Large intestine (tissue), 12 donors: Measurements from ENCODE around the gene ARHGAP33. TPM values are rescaled to one million over a fixed set of nuclear protein-coding genes. Genes with fewer than 3 reads are reported as not detected.

Experiments used
- DNase-seq, 2 donors: peaks; one replicate each; pipeline versions ENCODE4 v3.0.0 to v3.0.0-alpha.2; 2013
- H3K27ac ChIP-seq: one replicate; pipeline ENCODE4 v1.5.1; 2013; ENCODE audit warnings: low read length
- H3K27me3 ChIP-seq: 2 replicates; pipeline ENCODE4 v1.6.1; 2013; ENCODE audit warnings: low read length; ENCODE audit not compliant: control insufficient read depth, insufficient read depth
- H3K36me3 ChIP-seq: 2 replicates; pipeline ENCODE4 v1.6.1; 2013; ENCODE audit warnings: low read length; ENCODE audit not compliant: control insufficient read depth, insufficient read depth
- H3K4me1 ChIP-seq: one replicate; pipeline ENCODE4 v1.6.1; 2013; ENCODE audit warnings: low read length; ENCODE audit not compliant: control insufficient read depth, insufficient read depth
- H3K4me3 ChIP-seq: one replicate; pipeline ENCODE4 v1.5.1; 2013; ENCODE audit warnings: low read length
- H3K9me3 ChIP-seq: one replicate; pipeline ENCODE4 v1.6.1; 2013; ENCODE audit warnings: mild to moderate bottlenecking, low read depth, low read length, moderate library complexity; ENCODE audit not compliant: control insufficient read depth
- WGBS: methylation state at CpG from one replicate; pipeline ENCODE4 v1.1.5; 2013; ENCODE audit warnings: low lambda C conversion rate; ENCODE audit not compliant: insufficient coverage; 5-methylcytosine and 5-hydroxymethylcytosine counted together
- long read RNA-seq, 11 donors: transcript quantifications; one replicate each; lab custom pipeline, GENCODE V29; 2026
- polyA plus RNA-seq: library from polyadenylated mRNA; unstranded; fragments of 120-200 nt; gene quantifications from one replicate; pipeline ENCODE4 v1.2.1, GENCODE V29; 2013

Gene ARHGAP33, protein sequence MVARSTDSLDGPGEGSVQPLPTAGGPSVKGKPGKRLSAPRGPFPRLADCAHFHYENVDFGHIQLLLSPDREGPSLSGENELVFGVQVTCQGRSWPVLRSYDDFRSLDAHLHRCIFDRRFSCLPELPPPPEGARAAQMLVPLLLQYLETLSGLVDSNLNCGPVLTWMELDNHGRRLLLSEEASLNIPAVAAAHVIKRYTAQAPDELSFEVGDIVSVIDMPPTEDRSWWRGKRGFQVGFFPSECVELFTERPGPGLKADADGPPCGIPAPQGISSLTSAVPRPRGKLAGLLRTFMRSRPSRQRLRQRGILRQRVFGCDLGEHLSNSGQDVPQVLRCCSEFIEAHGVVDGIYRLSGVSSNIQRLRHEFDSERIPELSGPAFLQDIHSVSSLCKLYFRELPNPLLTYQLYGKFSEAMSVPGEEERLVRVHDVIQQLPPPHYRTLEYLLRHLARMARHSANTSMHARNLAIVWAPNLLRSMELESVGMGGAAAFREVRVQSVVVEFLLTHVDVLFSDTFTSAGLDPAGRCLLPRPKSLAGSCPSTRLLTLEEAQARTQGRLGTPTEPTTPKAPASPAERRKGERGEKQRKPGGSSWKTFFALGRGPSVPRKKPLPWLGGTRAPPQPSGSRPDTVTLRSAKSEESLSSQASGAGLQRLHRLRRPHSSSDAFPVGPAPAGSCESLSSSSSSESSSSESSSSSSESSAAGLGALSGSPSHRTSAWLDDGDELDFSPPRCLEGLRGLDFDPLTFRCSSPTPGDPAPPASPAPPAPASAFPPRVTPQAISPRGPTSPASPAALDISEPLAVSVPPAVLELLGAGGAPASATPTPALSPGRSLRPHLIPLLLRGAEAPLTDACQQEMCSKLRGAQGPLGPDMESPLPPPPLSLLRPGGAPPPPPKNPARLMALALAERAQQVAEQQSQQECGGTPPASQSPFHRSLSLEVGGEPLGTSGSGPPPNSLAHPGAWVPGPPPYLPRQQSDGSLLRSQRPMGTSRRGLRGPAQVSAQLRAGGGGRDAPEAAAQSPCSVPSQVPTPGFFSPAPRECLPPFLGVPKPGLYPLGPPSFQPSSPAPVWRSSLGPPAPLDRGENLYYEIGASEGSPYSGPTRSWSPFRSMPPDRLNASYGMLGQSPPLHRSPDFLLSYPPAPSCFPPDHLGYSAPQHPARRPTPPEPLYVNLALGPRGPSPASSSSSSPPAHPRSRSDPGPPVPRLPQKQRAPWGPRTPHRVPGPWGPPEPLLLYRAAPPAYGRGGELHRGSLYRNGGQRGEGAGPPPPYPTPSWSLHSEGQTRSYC
- 22.2 TPM for polyA plus RNA-seq
- long read RNA-seq, donor 1: 0 reads
- long read RNA-seq, donor 2, partial matches to known transcripts: 5 of 6 reads
- long read RNA-seq, donor 2, other reads (novel, unspliced or antisense): 0 of 6 reads
- long read RNA-seq, donor 3: 0 reads
- long read RNA-seq, donor 4: 0 reads
- long read RNA-seq, donor 5: 0 reads
- long read RNA-seq, donor 6: 0 reads
- long read RNA-seq, donor 7: 0 reads
- long read RNA-seq, donor 8: 0 reads
- long read RNA-seq, donor 9: 0 reads
- long read RNA-seq, donor 10: 0 reads
- long read RNA-seq, donor 11: 0 reads

DNA sequence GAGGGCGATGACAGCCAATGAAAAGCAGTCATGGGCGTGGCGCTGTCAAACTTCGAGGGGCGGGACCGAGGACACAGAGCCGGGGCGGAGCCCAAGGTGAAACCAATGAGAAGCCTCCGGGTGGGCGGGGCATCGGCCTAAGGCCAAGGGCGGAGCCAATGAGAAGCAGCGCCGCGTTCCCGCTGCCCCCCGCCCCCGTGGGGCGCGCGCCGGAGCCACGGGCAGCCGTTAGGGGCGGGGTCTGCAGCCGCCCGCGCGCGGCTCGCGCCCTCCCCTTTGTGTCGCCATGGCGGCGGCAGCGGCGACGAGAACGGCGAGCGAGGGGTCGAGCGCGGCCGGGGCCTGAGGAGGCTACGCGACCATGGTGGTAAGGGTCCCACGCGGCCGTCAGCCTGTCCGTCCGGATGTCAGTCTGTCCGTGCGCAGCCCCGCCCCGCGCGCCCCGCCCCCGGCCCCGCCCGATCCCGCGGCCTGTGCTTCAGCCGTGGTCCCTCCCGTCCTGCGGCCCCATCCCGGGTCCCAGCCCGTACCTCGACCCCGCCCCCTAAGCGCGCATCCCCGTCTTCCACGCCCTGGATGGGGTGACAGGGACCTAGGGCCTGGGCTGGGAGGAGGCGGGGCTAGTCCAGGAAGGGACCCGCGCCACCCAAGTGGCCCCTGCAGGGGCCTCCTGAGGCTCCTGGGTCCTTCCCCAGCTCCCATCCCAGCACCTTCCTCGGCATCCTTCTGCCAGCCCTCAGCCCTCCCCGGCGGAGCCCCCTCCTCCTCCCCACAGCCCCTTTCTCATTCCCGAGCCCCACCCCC is at the start of gene ARHGAP33:
Gene ARHGAP33 (plus strand): TSS at position 267 of the 804 bp plus-strand sequence. CDS start 95 bp downstream, at position 362.
- Histone ChIP-seq H3K27ac (no peak within 1 kb of the TSS), H3K4me1 (peaks cover 11% of the 10 kb centered on the region), H3K4me3 (peak within 1 kb of the TSS; percentile 59), H3K27me3 (no peaks in the 10 kb centered on the region), H3K36me3 (peaks cover 10% of the 10 kb centered on the region), H3K9me3 (no peaks in the 10 kb centered on the region)
- no CpG with 5 or more reads among the region's 82 CpGs for WGBS
- DNase-seq: peak; percentile 96

DNA sequence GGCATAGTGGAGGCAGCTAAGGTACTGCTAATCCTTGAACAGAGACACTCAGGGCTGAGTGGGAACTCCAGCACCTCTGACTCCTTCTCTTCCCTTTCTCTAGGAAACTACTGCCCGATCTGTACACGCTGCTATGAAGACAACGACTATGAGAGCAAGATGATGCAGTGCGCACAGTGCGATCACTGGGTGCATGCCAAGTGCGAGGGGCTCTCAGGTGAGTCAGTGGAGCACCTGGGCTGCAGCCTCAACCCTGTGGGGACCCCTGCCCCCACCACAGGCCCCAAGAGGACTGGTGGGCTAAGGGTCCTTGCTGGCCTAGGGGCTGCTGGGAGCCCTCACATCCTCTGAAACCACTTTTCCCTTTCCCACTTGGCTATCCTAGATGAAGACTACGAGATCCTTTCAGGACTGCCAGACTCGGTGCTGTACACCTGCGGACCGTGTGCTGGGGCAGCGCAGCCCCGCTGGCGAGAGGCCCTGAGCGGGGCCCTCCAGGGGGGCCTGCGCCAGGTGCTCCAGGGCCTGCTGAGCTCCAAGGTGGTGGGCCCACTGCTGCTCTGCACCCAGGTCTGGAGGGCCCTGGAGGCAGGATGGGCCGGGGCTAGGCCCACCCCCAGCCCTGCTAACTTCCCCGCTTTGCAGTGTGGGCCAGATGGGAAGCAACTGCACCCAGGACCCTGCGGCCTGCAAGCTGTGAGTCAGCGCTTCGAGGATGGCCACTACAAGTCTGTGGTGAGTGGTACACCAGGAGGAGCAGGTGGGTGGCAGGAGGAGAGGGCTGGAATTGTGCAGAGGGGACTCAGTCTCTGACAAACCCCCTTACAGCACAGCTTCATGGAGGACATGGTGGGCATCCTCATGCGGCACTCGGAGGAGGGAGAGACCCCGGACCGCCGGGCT is 48.1 kb upstream of the ARHGAP33 start:
- Histone ChIP-seq H3K36me3 (peaks cover 99% of the 10 kb centered on the region), H3K27me3 (no peaks in the 10 kb centered on the region), H3K4me3 (no peak overlapping the region), H3K27ac (no peak overlapping the region), H3K4me1 (no peaks in the 10 kb centered on the region), H3K9me3 (no peaks in the 10 kb centered on the region)
- no peak for DNase-seq
- WGBS: no CpG with 5 or more reads among the region's 25 CpGs

DNA sequence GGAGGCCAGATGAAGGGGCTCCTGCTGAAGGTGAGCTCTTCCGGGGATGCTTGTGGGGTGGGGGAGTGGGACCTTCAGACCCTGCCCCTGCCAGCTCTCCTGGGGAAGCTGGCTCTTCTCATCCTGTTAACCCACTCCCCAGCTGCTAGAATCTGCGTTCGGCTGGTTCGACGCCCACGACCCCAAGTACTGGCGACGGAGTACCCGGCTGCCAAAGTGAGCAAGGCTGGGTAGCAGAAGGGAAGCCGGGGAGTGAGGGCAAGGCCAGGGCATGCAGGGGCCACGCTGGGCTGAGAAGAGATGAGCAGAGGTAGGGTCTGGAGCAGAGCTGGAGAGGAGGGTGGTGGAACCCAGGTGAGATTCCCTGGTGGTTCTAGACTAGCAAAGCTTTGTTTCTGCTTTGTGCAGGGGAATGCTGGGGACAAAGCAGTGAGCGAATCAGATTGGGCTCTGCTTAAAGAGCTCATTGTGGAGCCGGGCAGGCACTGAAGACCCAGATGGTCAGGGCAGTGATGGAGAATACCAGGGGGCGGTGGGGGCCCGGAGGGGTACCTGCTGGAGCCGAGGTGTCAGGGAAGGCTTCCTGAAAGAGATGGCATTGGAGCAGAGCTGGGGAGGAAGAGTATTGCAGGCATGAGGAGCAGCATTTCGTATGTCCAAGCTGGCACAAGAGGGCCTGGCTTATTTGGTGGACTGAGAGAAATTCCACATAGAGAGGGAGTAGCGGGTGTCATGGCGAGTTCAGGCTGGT is 47.2 kb upstream of the ARHGAP33 start:
- 93% methylated on average over 3 of the region's 19 CpGs for WGBS
- no peaks in the 10 kb centered on the region for H3K27me3 ChIP-seq
- H3K4me3 ChIP-seq: no peak overlapping the region
- no peak for DNase-seq
- no peak overlapping the region for H3K27ac ChIP-seq
- H3K36me3 ChIP-seq: peaks cover 97% of the 10 kb centered on the region
- H3K9me3 ChIP-seq: no peaks in the 10 kb centered on the region
- no peaks in the 10 kb centered on the region for H3K4me1 ChIP-seq

DNA sequence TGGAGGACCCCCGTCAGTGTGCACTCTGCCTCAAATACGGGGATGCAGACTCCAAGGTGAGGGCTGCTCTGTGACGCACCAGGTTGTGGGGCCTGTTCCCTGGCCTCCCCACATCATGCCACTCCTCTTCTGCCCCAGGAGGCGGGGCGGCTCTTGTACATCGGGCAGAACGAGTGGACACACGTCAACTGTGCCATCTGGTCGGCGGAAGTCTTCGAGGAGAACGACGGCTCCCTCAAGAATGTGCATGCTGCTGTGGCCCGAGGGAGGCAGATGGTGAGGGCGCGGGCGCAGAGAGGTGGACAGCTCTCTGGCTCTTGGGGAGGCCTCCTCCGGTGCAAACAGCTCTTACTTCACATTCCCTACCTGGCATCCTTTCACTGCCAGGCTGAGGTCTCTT is 46.3 kb upstream of the ARHGAP33 start:
- Histone ChIP-seq H3K27me3 (no peaks in the 10 kb centered on the region), H3K4me3 (no peak overlapping the region), H3K9me3 (no peaks in the 10 kb centered on the region), H3K4me1 (no peaks in the 10 kb centered on the region), H3K36me3 (peaks cover 97% of the 10 kb centered on the region), H3K27ac (no peak overlapping the region)
- WGBS: no CpG with 5 or more reads among the region's 18 CpGs
- DNase-seq: no peak

DNA sequence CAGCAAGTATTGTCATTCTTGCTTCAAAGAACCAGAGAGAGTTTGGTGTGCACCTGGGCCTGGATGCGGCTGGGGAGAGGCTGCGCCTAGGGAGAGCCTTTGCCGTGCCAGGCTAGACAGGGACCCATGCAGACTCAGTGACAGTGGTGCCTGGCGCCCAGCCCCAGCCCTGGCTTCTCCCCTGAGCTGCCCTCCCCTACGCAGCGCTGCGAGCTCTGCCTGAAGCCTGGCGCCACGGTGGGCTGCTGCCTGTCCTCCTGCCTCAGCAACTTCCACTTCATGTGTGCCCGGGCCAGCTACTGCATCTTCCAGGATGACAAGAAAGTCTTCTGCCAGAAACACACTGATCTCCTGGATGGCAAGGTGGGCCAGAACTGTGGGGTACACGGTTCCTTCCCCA is 45.6 kb upstream of the ARHGAP33 start:
- Histone ChIP-seq H3K36me3 (peaks cover 97% of the 10 kb centered on the region), H3K4me1 (no peaks in the 10 kb centered on the region), H3K27ac (no peak overlapping the region), H3K4me3 (no peak overlapping the region), H3K9me3 (no peaks in the 10 kb centered on the region), H3K27me3 (no peaks in the 10 kb centered on the region)
- no peak for DNase-seq
- no CpG with 5 or more reads among the region's 11 CpGs for WGBS

DNA sequence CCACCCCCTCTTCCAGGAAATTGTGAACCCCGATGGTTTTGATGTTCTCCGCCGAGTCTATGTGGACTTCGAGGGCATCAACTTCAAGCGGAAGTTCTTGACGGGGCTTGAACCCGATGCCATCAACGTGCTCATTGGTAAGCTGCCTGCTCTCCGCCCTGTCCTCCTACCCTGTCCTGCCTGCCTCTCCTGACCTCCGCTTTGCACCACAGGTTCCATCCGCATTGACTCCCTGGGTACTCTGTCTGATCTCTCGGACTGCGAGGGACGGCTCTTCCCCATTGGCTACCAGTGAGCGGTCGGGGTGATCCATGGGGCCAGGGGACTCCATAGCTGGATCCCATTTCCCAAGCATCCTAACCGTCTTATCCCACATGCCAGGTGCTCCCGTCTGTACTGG is 45.0 kb upstream of the ARHGAP33 start:
- WGBS: no CpG with 5 or more reads among the region's 18 CpGs
- H3K9me3 ChIP-seq: no peaks in the 10 kb centered on the region
- H3K27ac ChIP-seq: no peak overlapping the region
- H3K27me3 ChIP-seq: no peaks in the 10 kb centered on the region
- DNase-seq: no peak
- no peak overlapping the region for H3K4me3 ChIP-seq
- no peaks in the 10 kb centered on the region for H3K4me1 ChIP-seq
- peaks cover 96% of the 10 kb centered on the region for H3K36me3 ChIP-seq

DNA sequence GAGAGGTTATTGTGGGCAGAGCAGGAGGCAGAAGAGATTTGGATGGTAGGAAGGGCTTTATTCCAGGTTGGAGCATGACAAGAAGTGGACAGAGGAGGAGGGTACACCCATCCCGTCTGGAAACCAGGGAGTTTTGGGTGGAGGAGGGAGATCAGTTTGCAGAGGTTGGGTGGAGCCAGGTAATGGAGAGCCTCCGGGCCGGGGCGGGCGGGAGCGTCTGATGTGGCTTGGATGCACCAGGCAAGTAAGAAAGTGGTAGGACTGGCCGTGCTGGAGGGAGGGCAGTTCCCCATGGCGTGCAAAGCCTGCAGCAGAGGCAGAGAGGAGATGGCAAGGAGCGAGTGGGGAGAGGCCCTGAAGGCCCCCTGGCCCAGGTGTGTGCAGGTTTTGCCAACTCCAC is 44.0 kb upstream of the ARHGAP33 start:
- no peak overlapping the region for H3K27ac ChIP-seq
- peaks cover 95% of the 10 kb centered on the region for H3K36me3 ChIP-seq
- WGBS: no CpG with 5 or more reads among the region's 9 CpGs
- H3K9me3 ChIP-seq: no peaks in the 10 kb centered on the region
- no peaks in the 10 kb centered on the region for H3K27me3 ChIP-seq
- no peaks in the 10 kb centered on the region for H3K4me1 ChIP-seq
- H3K4me3 ChIP-seq: no peak overlapping the region
- no peak for DNase-seq

DNA sequence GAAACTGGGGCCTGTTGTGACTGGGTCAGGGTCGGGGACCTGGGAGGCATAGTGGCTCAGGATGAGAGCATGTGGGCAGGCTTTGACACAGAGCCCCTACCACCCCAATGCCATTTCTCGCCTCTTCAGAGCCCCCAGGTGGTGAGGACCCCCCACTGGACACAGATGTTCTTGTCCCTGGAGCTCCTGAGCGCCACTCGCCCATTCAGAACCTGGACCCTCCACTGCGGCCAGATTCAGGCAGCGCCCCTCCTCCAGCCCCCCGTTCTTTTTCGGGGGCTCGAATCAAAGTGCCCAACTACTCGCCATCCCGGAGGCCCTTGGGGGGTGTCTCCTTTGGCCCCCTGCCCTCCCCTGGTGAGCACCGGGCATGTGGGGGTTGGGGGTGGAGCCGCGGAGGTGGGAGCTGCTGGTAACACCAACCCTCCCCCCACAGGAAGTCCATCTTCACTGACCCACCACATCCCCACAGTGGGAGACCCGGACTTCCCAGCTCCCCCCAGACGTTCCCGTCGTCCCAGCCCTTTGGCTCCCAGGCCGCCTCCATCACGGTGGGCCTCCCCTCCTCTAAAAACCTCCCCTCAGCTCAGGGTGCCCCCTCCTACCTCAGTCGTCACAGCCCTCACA is 43.5 kb upstream of the ARHGAP33 start:
- no peak overlapping the region for H3K4me3 ChIP-seq
- H3K27ac ChIP-seq: no peak overlapping the region
- H3K36me3 ChIP-seq: peaks cover 96% of the 10 kb centered on the region
- no peaks in the 10 kb centered on the region for H3K9me3 ChIP-seq
- no peaks in the 10 kb centered on the region for H3K4me1 ChIP-seq
- no peak for DNase-seq
- no CpG with 5 or more reads among the region's 21 CpGs for WGBS
- H3K27me3 ChIP-seq: no peaks in the 10 kb centered on the region
